HPDE6-E6E7 (cell line): ENCODE data around the gene DPM1.
A peak's percentile ranks its signal among the peaks of the same experiment; 100 is the strongest.

Experiments
- DNase-seq: peaks from one replicate; pipeline ENCODE4 v3.0.0; 2011; ENCODE audit warnings: missing footprints; ENCODE audit errors: extremely low spot score

The DPM1 gene

GRCh38 chr20:50930139-50930975, 28.0 kb downstream of the DPM1 start:
- DNase-seq = no peak

GRCh38 chr20:50929299-50930138, 28.8 kb downstream of the DPM1 start:
- DNase-seq = peak; percentile 95

GRCh38 chr20:50928469-50928868, 29.9 kb downstream of the DPM1 start:
- no peak for DNase-seq

GRCh38 chr20:50926530-50926929, 31.8 kb downstream of the DPM1 start:
- DNase-seq = no peak

GRCh38 chr20:50924261-50924920, 33.9 kb downstream of the DPM1 start:
- no peak for DNase-seq

GRCh38 chr20:50921803-50922501, 36.4 kb downstream of the DPM1 start:
- DNase-seq = no peak

DNA sequence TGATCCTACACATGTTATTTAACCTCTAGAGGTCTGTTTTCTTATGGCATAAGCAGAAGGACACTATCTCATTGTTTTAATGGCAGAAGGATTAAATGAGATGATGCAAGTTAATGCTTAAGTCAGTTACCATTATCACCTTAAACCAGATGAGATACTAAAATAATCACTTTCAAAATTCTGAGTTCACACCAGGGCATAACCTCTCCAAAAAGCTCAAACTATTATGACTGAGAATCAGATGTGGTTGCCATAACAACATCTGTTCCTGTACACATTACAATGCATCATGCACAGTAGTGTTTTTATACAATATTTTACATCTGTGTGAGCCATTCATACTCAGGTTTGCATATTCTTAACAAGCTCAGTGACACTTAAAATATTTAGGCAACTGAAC, 37.3 kb downstream of the DPM1 start:
- DNase-seq = no peak

DNA sequence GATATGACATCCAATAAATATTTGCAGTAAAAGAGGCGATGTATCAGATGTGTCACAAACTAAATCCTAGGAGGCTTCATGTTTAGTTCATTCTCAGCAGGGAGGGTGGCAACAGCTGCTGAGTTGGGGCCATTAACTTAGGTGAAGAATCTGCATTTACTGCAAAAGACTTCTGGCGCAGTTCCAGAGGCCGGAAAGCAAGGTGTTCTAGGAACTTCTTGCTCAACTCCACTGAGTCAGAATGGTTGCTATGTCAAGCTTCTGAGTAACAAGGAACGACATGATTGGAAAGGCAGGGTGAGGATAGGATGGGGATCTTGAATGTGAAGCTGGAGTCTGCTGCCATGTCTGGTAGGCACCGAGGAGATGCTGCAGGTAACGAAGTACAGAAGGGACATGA, 38.8 kb downstream of the DPM1 start:
- DNase-seq = peak; percentile 95

GRCh38 chr20:50918403-50918802, 39.9 kb downstream of the DPM1 start:
- DNase-seq = no peak

- no peak for DNase-seq
Measured at GRCh38 chr20:50916934-50917333, 41.4 kb downstream of the DPM1 start.

GRCh38 chr20:50916257-50916656, 42.1 kb downstream of the DPM1 start:
- DNase-seq = peak; percentile 63

DNA sequence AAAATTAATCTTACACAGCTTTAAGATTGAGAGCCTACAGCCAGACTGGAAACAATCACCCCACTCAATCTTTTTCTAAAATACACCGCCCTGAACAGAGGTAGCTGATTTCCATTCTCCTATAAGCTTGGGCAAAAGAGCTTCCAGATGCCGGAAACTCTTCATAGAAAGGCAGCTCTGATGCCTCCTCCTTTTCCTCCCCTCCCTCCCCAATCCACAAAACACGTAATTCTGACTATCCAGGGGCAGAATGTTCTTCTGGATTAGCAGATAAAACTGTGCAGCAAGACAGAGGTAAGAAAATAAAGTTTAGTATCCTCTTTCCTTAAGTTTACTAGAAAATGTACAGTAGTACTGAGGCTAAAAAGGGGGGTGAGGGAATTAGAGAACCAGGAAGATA, 42.9 kb downstream of the DPM1 start:
- DNase-seq = no peak

GRCh38 chr20:50913690-50914375, 44.5 kb downstream of the DPM1 start:
- DNase-seq = no peak

- no peak for DNase-seq
Measured at GRCh38 chr20:50911716-50912115, 46.6 kb downstream of the DPM1 start.

- no peak for DNase-seq
Measured at GRCh38 chr20:50911030-50911429, 47.3 kb downstream of the DPM1 start.

GRCh38 chr20:50909413-50909812, 48.9 kb downstream of the DPM1 start:
- DNase-seq = no peak

DNA sequence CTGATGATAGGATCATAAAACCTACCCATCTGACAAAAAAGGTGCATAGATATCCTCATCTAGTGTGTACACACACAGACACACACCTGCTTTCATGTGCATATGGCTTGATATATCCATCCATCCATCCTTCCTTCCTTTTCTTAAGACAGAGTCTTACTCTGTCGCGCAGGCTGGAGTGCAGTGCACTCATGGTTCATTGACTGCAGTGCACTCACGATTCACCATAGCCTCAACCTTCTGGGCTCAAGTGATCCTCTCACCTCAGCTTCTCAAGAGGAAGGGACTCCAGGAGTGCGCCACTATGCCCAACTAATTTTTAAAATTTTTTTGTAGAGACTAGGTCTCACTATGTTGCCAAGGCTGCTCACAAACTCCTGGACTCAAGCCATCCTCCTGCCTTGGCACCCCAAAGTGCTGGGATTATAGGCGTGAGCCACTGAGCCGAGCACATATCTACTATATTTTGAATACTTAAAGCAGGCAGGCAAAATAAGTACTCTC, 54.2 kb downstream of the DPM1 start:
- DNase-seq = no peak

DNA sequence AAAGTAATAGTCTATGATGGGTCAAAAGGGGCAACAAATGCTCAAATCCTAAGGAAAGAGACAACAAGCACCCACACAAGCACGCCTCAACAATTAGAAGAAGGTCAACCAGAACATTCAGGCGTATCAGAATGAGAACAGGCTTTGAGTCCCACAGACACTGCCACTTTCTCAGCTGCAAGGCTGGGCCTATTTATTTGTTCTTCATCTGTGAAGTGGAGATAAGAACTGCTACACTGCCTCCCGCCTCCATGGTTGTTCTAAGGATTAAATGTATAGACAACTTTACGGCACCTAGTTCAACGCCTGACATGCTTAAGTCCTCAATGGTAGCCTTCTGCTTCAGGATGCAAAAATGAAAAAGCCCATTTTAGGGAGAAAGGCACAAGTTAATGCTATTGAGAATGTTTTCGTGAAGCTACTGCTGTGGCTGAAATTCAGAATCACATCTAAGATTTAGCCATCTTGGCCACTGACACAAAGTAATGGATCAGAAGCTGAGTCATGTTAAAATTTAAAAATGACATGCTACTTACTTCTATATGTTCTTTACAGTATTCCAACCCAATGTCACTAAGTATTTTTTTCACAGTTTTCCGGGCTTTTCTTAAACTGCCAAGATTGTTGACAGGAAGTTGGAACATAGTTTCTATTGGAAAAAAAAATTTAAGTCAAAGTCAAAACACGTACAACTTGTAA, 54.8 kb downstream of the DPM1 start:
- no peak for DNase-seq

GRCh38 chr20:50901301-50901700, 57.0 kb downstream of the DPM1 start:
- DNase-seq = no peak

GRCh38 chr20:50900261-50900660, 58.1 kb downstream of the DPM1 start:
- no peak for DNase-seq
